HUES64 (cell line): Measurements from ENCODE around the gene RNF130.

Experiments
- H3K27ac ChIP-seq: 2 replicates; pipeline ENCODE4 v1.7.0; 2013; ENCODE audit warnings: low read depth, low read length, inconsistent platforms
- H3K27me3 ChIP-seq: 2 replicates; pipeline ENCODE4 v1.6.1; 2013; ENCODE audit warnings: mild to moderate bottlenecking, low read length; ENCODE audit not compliant: insufficient read depth
- H3K36me3 ChIP-seq: 2 replicates; pipeline ENCODE4 v1.6.1; 2013; ENCODE audit warnings: mild to moderate bottlenecking, low read length; ENCODE audit not compliant: insufficient read depth
- H3K4me1 ChIP-seq: 2 replicates; pipeline ENCODE4 v1.6.1; 2013; ENCODE audit warnings: mild to moderate bottlenecking, low read length, moderate library complexity; ENCODE audit not compliant: insufficient read depth
- H3K4me3 ChIP-seq: 2 replicates; pipeline ENCODE4 v1.5.1; 2013; ENCODE audit warnings: mild to moderate bottlenecking, low read length, moderate library complexity
- H3K9ac ChIP-seq: 2 replicates; pipeline ENCODE4 v1.6.1; 2013; ENCODE audit warnings: mild to moderate bottlenecking, low read depth, low read length
- H3K9me3 ChIP-seq: 2 replicates; pipeline ENCODE4 v1.6.1; 2013; ENCODE audit warnings: low read depth, low read length; ENCODE audit not compliant: insufficient read depth
- WGBS: fragments of 150-250, 120-280 bp; methylation state at CpG from one replicate; pipeline ENCODE4 v1.1.7; 2013; ENCODE audit warnings: missing lambda C conversion rate; 5-methylcytosine and 5-hydroxymethylcytosine counted together

RNF130 gene

DNA sequence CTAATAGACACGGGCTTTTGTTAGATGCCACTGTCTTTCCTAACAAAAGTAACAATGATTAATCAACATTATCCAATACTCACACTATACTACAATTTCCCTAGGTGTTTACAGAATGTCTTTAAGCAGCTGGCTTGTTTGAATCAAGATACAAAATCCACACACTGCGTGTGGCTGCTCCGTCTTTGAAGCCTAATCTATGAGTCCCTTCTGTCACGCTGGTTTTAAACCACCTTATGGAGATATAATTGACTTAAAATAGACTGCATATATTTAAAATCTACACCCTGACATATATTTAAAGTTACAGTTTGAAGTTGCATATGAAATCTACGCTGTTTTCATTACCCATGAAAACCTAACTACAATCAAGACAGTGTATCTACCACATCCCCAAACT, 89.9 kb downstream of the RNF130 start:
- Histone ChIP-seq H3K36me3 (peaks cover 39% of the 10 kb centered on the region), H3K4me1 (no peaks in the 10 kb centered on the region), H3K27ac (no peak overlapping the region), H3K9ac (no peak overlapping the region), H3K4me3 (no peak overlapping the region), H3K27me3 (no peaks in the 10 kb centered on the region), H3K9me3 (no peaks in the 10 kb centered on the region)
- WGBS, result 95% methylated on average over 4 of the region's 5 CpGs

- Histone ChIP-seq H3K9me3 (no peaks in the 10 kb centered on the region), H3K27ac (no peak overlapping the region), H3K4me3 (no peak overlapping the region), H3K36me3 (peaks cover 47% of the 10 kb centered on the region), H3K27me3 (no peaks in the 10 kb centered on the region), H3K4me1 (no peaks in the 10 kb centered on the region), H3K9ac (no peak overlapping the region)
- WGBS, result 90% methylated on average over 7 of the region's 7 CpGs
These were observed 90.8 kb downstream of the RNF130 start for GRCh38 chr5:179980767-179981166.

DNA sequence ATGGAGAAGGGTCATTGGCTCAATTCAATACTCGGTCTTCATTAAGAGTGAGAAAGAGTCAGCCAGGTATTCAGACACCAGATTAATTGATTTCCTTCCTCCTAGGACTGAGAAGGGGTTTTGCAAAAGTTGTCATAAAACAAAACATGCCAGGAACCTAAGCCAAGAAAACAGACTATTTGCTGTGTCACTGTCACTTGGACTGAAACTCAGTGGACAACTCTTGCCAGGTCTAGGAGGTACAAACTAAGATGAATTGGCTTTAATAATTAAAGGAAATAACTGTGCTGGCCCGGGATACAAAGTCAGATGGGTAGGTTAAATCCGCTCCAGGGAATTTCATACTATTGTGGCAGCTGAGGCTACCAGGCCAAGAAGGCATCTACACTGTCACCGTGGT, 92.8 kb downstream of the RNF130 start:
- H3K4me3 ChIP-seq, result no peak overlapping the region
- H3K36me3 ChIP-seq, result peaks cover 57% of the 10 kb centered on the region
- no peaks in the 10 kb centered on the region for H3K27me3 ChIP-seq
- WGBS, result 90% methylated on average over 4 of the region's 4 CpGs
- H3K9me3 ChIP-seq, result no peaks in the 10 kb centered on the region
- no peaks in the 10 kb centered on the region for H3K4me1 ChIP-seq
- H3K27ac ChIP-seq, result no peak overlapping the region
- no peak overlapping the region for H3K9ac ChIP-seq

- H3K4me1 ChIP-seq, result no peaks in the 10 kb centered on the region
- no peaks in the 10 kb centered on the region for H3K27me3 ChIP-seq
- H3K9me3 ChIP-seq, result no peaks in the 10 kb centered on the region
- H3K4me3 ChIP-seq, result no peak overlapping the region
- no peak overlapping the region for H3K27ac ChIP-seq
- H3K9ac ChIP-seq, result no peak overlapping the region
- 90% methylated on average over 12 of the region's 13 CpGs for WGBS
- H3K36me3 ChIP-seq, result peaks cover 61% of the 10 kb centered on the region
These were observed 95.8 kb downstream of the RNF130 start for GRCh38 chr5:179975713-179976134.

DNA sequence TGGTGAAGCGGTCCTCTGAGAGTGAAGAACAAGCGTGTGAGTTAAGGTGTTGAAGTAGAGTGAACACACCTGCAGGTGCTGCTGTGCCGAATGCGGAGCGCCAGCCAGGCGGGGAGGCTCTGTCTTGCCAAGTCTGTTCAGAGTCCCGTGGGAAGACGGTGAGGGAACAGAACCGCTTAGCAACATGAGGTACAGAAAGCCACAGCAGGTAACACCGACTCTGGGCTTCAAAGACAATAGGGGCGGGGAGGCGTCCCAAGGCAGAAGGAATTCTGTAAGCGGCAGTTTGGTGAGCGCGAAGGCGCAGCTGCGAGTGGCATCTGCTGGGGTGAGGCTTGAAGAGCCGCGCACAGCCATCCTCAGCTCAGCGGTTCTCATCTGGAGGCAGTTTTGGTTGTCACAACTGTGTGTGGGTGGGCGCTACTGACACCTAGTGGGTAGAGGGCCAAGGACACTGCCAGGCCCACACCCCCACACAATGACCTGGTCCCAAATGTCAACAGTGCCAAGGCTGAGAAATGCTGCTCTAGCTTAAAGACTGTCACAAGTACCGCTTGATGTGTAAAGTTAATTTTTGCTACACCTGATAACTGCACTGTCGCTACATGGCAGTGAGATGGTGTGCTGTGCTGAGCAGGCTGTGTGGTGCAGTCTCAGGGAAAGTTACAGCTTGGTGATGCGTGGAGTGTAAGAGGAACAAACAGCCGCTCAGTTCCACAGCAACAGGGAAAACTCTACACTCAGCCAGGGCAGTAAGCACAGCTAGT, 96.4 kb downstream of the RNF130 start:
- 83% methylated on average over 25 of the region's 25 CpGs for WGBS
- H3K9me3 ChIP-seq, result no peaks in the 10 kb centered on the region
- no peak overlapping the region for H3K27ac ChIP-seq
- H3K27me3 ChIP-seq, result no peaks in the 10 kb centered on the region
- H3K4me1 ChIP-seq, result no peaks in the 10 kb centered on the region
- H3K4me3 ChIP-seq, result no peak overlapping the region
- H3K9ac ChIP-seq, result no peak overlapping the region
- peaks cover 59% of the 10 kb centered on the region for H3K36me3 ChIP-seq

DNA sequence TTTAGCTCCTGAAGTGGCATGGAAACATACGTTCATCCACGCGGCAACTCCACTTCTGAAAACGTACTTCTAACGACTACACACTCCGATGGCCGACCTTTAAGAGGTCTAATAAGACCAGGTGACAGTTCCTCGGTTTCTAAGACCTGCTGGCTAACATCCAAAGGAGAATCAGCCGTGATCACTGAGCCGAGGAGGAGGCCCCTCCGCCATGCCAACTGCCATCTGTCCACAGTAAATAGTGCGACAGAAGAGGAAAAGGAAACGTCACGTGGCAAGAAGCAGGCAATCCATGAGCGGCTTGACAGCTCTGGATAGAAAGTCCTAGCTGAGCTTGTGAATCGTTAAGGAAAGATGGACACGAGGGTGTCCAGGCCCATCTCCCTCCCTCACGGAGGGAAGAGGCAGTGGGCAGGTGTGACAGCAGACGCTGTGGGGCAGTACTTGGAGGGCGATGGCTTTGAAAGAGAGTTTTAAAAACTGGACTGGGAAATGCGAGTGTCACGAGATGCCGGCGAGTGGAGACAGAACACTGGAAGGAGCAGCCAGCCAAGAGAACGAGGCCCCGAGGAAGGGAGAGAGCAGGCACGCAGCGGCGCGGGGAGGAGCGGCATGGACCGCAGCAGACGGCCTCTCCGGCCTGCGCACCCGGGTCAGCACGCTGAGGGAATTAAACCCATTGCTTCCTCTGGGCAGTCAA, 97.2 kb downstream of the RNF130 start:
- no peak overlapping the region for H3K27ac ChIP-seq
- H3K27me3 ChIP-seq, result no peaks in the 10 kb centered on the region
- H3K9me3 ChIP-seq, result no peaks in the 10 kb centered on the region
- H3K4me3 ChIP-seq, result no peak overlapping the region
- peaks cover 57% of the 10 kb centered on the region for H3K36me3 ChIP-seq
- no peak overlapping the region for H3K9ac ChIP-seq
- 94% methylated on average over 37 of the region's 37 CpGs for WGBS
- H3K4me1 ChIP-seq, result no peaks in the 10 kb centered on the region

DNA sequence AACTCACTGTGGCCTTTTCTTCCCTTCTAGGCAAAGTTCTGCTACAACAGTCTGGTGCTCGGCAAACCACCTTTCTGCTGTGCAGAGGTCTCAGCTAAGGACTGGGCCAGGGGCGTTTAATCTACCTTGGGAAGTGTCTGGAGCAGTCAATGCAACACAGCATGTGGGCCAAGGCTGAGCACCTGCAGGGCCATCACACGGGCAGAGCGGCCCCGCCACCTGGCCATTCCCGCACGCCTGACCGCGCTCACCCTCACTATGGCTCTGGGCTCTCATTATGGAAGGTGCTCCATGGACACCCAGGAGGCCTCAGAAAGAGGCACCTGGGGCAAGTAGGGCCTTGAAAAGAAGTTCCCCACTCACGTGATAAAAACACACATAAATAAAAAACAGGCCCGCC, 98.2 kb downstream of the RNF130 start:
- Histone ChIP-seq H3K4me3 (no peak overlapping the region), H3K4me1 (no peaks in the 10 kb centered on the region), H3K9me3 (no peaks in the 10 kb centered on the region), H3K36me3 (peaks cover 57% of the 10 kb centered on the region), H3K9ac (no peak overlapping the region), H3K27ac (no peak overlapping the region), H3K27me3 (no peaks in the 10 kb centered on the region)
- 92% methylated on average over 11 of the region's 11 CpGs for WGBS

DNA sequence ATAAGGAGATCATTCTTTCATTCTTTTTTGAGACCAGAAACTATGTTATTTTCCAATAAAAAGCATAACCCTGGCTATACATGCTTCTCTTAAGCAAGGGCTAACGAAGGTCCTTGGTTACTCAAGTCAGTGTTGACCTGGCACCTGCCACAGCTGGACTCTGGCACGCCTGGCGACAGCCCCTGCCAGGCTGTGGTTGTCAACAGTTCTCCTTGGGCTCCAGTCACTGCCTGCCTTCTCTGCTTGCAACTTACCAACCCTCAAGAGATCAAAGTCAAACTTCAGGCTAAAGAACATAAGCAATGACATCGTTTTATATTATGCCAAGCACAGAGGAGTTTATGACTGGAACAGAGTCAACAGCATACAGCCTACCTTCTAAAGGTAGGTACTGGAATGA, 102.4 kb downstream of the RNF130 start:
- Histone ChIP-seq H3K27me3 (no peaks in the 10 kb centered on the region), H3K4me1 (no peaks in the 10 kb centered on the region; the same call in 1 of the 2 replicates), H3K27ac (no peak overlapping the region), H3K9ac (no peak overlapping the region), H3K4me3 (no peak overlapping the region), H3K36me3 (peaks cover 60% of the 10 kb centered on the region), H3K9me3 (no peaks in the 10 kb centered on the region)
- WGBS, result 97% methylated on average over 4 of the region's 4 CpGs

DNA sequence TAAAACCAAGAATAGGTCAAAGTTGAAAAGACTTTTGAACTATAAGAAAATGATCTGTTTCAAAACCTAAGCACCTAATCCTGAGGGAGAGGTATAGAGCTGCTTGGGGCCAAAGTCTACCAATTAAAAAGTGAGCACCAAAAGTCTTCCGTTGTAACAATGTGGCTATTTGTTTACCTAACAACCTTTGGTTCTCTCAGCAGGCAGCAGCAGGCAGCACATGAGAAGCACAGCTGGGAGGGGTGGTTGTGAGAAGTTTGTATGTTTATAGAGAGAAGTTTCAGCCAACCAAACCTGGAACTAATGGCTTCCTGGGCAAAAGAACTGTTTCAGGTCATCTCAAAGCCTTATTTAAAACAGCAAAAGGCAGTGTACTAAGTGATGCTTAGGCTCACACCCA, 104.1 kb downstream of the RNF130 start:
- Histone ChIP-seq H3K27ac (no peak overlapping the region), H3K36me3 (peaks cover 76% of the 10 kb centered on the region), H3K9me3 (no peaks in the 10 kb centered on the region), H3K4me1 (no peaks in the 10 kb centered on the region; the same call in 1 of the 2 replicates), H3K9ac (no peak overlapping the region), H3K4me3 (no peak overlapping the region), H3K27me3 (no peaks in the 10 kb centered on the region)
- 38% methylated on average over 1 of the region's 1 CpG for WGBS

DNA sequence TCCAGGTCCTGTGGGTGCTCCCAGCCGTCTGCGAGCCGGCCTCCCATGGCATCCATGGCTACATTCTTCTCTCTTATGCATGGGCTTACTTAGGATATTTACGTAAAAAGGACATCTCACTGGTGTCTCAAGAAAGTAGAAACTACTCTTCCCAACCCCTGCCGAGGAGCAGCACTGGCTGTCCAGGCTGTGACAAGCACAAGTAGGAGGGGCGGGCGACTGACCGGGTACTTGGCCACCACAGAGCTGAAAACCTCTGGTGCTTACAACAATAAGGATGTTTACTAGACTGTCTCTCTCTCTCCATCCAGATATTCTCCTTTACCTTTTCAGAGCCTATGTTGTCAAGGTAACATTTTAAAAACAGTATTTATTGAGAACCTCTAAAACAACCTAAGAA, 107.5 kb downstream of the RNF130 start:
- Histone ChIP-seq H3K4me3 (no peak overlapping the region), H3K27ac (no peak overlapping the region), H3K27me3 (no peaks in the 10 kb centered on the region), H3K4me1 (no peaks in the 10 kb centered on the region; the same call in 1 of the 2 replicates), H3K36me3 (peaks cover 80% of the 10 kb centered on the region), H3K9ac (no peak overlapping the region), H3K9me3 (no peaks in the 10 kb centered on the region)
- WGBS, result 95% methylated on average over 8 of the region's 8 CpGs

GRCh38 chr5:179963375-179963774, 108.2 kb downstream of the RNF130 start:
- WGBS, result 98% methylated on average over 4 of the region's 4 CpGs
- peaks cover 76% of the 10 kb centered on the region for H3K36me3 ChIP-seq
- no peaks in the 10 kb centered on the region for H3K27me3 ChIP-seq
- H3K9me3 ChIP-seq, result no peaks in the 10 kb centered on the region
- no peak overlapping the region for H3K27ac ChIP-seq
- H3K4me1 ChIP-seq, result no peaks in the 10 kb centered on the region; the same call in 1 of the 2 replicates
- H3K4me3 ChIP-seq, result no peak overlapping the region
- no peak overlapping the region for H3K9ac ChIP-seq
